IMR-90 (cell line): ENCODE measurements around the gene OTOR. TPM values are rescaled to one million over a fixed set of nuclear protein-coding genes. Genes with fewer than 3 reads are reported as not detected.

Experiments
- ATAC-seq: fragments of 200-7000 bp; cut with Tn5 transposase; 2 replicates; pipeline ENCODE4 v1.9.1; 2020; ENCODE audit warnings: low read depth, mild to moderate bottlenecking, moderate library complexity
- BruUV-seq: library from RNA; stranded (reverse); fragments of 400-500 nt; replicated peaks from 2 replicates; lab custom pipeline; 2021; lab: Mats Ljungman, UMichigan
- CTCF ChIA-PET: fragments of 300-600 bp; formaldehyde crosslinking; extraction: SDS; loops from one replicate; lab custom pipeline; 2021; ENCODE audit warnings: antibody characterized with exemption; lab: Yijun Ruan, JAX
- POLR2A ChIA-PET: fragments of 300-600 bp; sonication (Branson Sonifier 250); formaldehyde crosslinking; loops from one replicate; lab custom pipeline; 2022; ENCODE audit warnings: antibody characterized with exemption; ENCODE audit not compliant: unreplicated experiment; lab: Charles Lee
- DNase-seq: peaks from one replicate; pipeline ENCODE4 v3.0.0; 2013
- H2AFZ ChIP-seq: replicated peaks from 2 replicates; pipeline ENCODE3; 2013; ENCODE audit warnings: low read length, mild to moderate bottlenecking; ENCODE audit not compliant: poor library complexity
- H2AK5ac ChIP-seq: 2 replicates; pipeline ENCODE4 v1.6.1; 2013; ENCODE audit warnings: low read depth, low read length, inconsistent platforms
- H2AK9ac ChIP-seq: replicated peaks from 2 replicates; pipeline ENCODE3; 2013; ENCODE audit warnings: mild to moderate bottlenecking, low read depth, low read length, moderate library complexity; ENCODE audit not compliant: poor library complexity
- H2BK120ac ChIP-seq: 2 replicates; pipeline ENCODE4 v1.6.1; 2013; ENCODE audit warnings: low read depth, low read length, inconsistent platforms
- H2BK15ac ChIP-seq: 3 replicates; pipeline ENCODE4 v1.6.1; 2013; ENCODE audit warnings: low read depth, low read length, inconsistent platforms
- H2BK20ac ChIP-seq: 2 replicates; pipeline ENCODE4 v1.6.1; 2013; ENCODE audit warnings: low read depth, mild to moderate bottlenecking, inconsistent platforms, low read length, moderate library complexity
- H2BK5ac ChIP-seq: 2 replicates; pipeline ENCODE4 v1.6.1; 2013; ENCODE audit warnings: mild to moderate bottlenecking, low read depth, low read length, inconsistent platforms; ENCODE audit not compliant: poor library complexity, severe bottlenecking
- H3K14ac ChIP-seq: replicated peaks from 2 replicates; pipeline ENCODE4 v1.6.1; 2013; ENCODE audit warnings: low read depth, low read length, inconsistent platforms
- H3K18ac ChIP-seq: 2 replicates; pipeline ENCODE4 v1.6.1; 2013; ENCODE audit warnings: low read depth, low read length, control low read depth
- H3K23ac ChIP-seq: 2 replicates; pipeline ENCODE4 v1.6.1; 2013; ENCODE audit warnings: low read depth, low read length, inconsistent platforms
- H3K27ac ChIP-seq: 2 replicates; pipeline ENCODE4 v1.5.1; 2013; ENCODE audit warnings: mild to moderate bottlenecking, control low read depth, low read length; ENCODE audit not compliant: insufficient read depth
- H3K27me3 ChIP-seq: 2 replicates; pipeline ENCODE4 v1.6.1; 2013; ENCODE audit warnings: low read length; ENCODE audit not compliant: control insufficient read depth, insufficient read depth
- H3K36me3 ChIP-seq: 2 replicates; pipeline ENCODE4 v1.6.1; 2013; ENCODE audit warnings: low read length, mixed read lengths; ENCODE audit not compliant: control insufficient read depth, insufficient read depth
- H3K4ac ChIP-seq: 2 replicates; pipeline ENCODE4 v1.6.1; 2013; ENCODE audit warnings: low read depth, low read length, inconsistent platforms
- H3K4me1 ChIP-seq: 2 replicates; pipeline ENCODE4 v1.6.1; 2013; ENCODE audit warnings: low read length, mixed read lengths; ENCODE audit not compliant: control insufficient read depth, insufficient read depth
- H3K4me2 ChIP-seq: 2 replicates; pipeline ENCODE4 v1.6.1; 2013; ENCODE audit warnings: low read depth, mild to moderate bottlenecking, control low read depth, low read length, moderate library complexity
- H3K4me3 ChIP-seq: 2 replicates; pipeline ENCODE4 v1.5.1; 2013; ENCODE audit warnings: low read depth, mild to moderate bottlenecking, control low read depth, low read length, moderate library complexity; ENCODE audit not compliant: insufficient read depth
- H3K56ac ChIP-seq: 2 replicates; pipeline ENCODE4 v1.6.1; 2013; ENCODE audit warnings: low read length, inconsistent platforms; ENCODE audit not compliant: insufficient read depth; ENCODE audit errors: extremely low read depth
- H3K79me1 ChIP-seq, 2 experiments: 2 replicates each; pipeline ENCODE4 v1.6.1; 2013; ENCODE audit warnings: low read length in 2 of 2, inconsistent platforms in 1 of 2, low read depth in 1 of 2
- H3K9ac ChIP-seq: 2 replicates; pipeline ENCODE4 v1.6.1; 2013; ENCODE audit warnings: low read depth, low read length, control low read depth
- H3K9me1 ChIP-seq: 2 replicates; pipeline ENCODE4 v1.6.1; 2013; ENCODE audit warnings: low read length, inconsistent platforms; ENCODE audit not compliant: insufficient read depth
- H3K9me3 ChIP-seq: 2 replicates; pipeline ENCODE4 v1.6.1; 2013; ENCODE audit warnings: low read length; ENCODE audit not compliant: control insufficient read depth, insufficient read depth
- H4K20me1 ChIP-seq: 2 replicates; pipeline ENCODE4 v1.6.1; 2013; ENCODE audit warnings: low read length, inconsistent platforms; ENCODE audit not compliant: insufficient read depth
- H4K5ac ChIP-seq: 2 replicates; pipeline ENCODE4 v1.6.1; 2013; ENCODE audit warnings: mild to moderate bottlenecking, low read depth, low read length, control low read depth
- H4K8ac ChIP-seq, 2 experiments: 2 replicates each; pipeline ENCODE4 v1.6.1; 2013; ENCODE audit warnings: low read depth in 2 of 2, low read length in 2 of 2, control low read depth in 1 of 2, inconsistent platforms in 1 of 2
- H4K91ac ChIP-seq: 2 replicates; pipeline ENCODE4 v1.6.1; 2013; ENCODE audit warnings: low read depth, low read length, inconsistent platforms; ENCODE audit not compliant: insufficient read depth
- BHLHE40 ChIP-seq: fragments of 150-350 bp; IDR thresholded peaks from 2 replicates; pipeline ENCODE4 v1.6.1; 2016; ENCODE audit warnings: mild to moderate bottlenecking, low read depth, low read length
- CEBPB ChIP-seq: IDR thresholded peaks from 2 replicates; pipeline ENCODE4 v1.6.1; 2012; ENCODE audit warnings: low read depth, low read length, improper control_type of control experiment
- CHD1 ChIP-seq: IDR thresholded peaks from 2 replicates; pipeline ENCODE4 v1.6.1; 2012; ENCODE audit warnings: low read depth, low read length, improper control_type of control experiment
- FOS ChIP-seq: fragments of 150-350 bp; IDR thresholded peaks from 2 replicates; pipeline ENCODE4 v1.6.1; 2016; ENCODE audit warnings: low read depth, low read length
- MAFK ChIP-seq: IDR thresholded peaks from 2 replicates; pipeline ENCODE4 v1.6.1; 2012; ENCODE audit warnings: low read depth, low read length, improper control_type of control experiment
- MAZ ChIP-seq: IDR thresholded peaks from 2 replicates; pipeline ENCODE4 v1.6.1; 2012; ENCODE audit warnings: low read depth, mild to moderate bottlenecking, low read length, improper control_type of control experiment, moderate library complexity, borderline replicate concordance
- MXI1 ChIP-seq: IDR thresholded peaks from 2 replicates; pipeline ENCODE4 v1.6.1; 2012; ENCODE audit warnings: low read depth, mild to moderate bottlenecking, low read length, moderate library complexity, borderline replicate concordance
- NFE2L2 ChIP-seq: fragments of 150-350 bp; IDR thresholded peaks from 2 replicates; pipeline ENCODE4 v1.6.1; 2016; ENCODE audit warnings: low read depth, mild to moderate bottlenecking, low read length
- POLR2A ChIP-seq: IDR thresholded peaks from 2 replicates; pipeline ENCODE4 v1.6.1; 2012; ENCODE audit warnings: mild to moderate bottlenecking, low read depth, low read length
- RAD21 ChIP-seq: IDR thresholded peaks from 2 replicates; pipeline ENCODE4 v1.6.1; 2012; ENCODE audit warnings: low read length, improper control_type of control experiment
- RCOR1 ChIP-seq: IDR thresholded peaks from 2 replicates; pipeline ENCODE4 v1.6.1; 2012; ENCODE audit warnings: mild to moderate bottlenecking, low read length, improper control_type of control experiment; ENCODE audit not compliant: insufficient replicate concordance
- RFX5 ChIP-seq: IDR thresholded peaks from 2 replicates; pipeline ENCODE4 v1.8.0; 2012; ENCODE audit warnings: low read depth, mild to moderate bottlenecking, low read length, moderate library complexity
- SMC3 ChIP-seq: fragments of 150-350 bp; IDR thresholded peaks from 2 replicates; pipeline ENCODE4 v1.6.1; 2016; ENCODE audit warnings: low read depth, mild to moderate bottlenecking, antibody characterized with exemption, low read length, moderate library complexity
- WGBS, 2 experiments: methylation state at CpG; one replicate each; pipeline versions ENCODE4 v1.1.5 to v1.1.7; 2013; ENCODE audit warnings: missing lambda C conversion rate in 2 of 2; ENCODE audit not compliant: insufficient read length in 1 of 2; ENCODE audit errors: extremely low coverage in 2 of 2; 5-methylcytosine and 5-hydroxymethylcytosine counted together
- dilution Hi-C: fragments of 300-500 bp; cut with HindIII; formaldehyde crosslinking; loops from one replicate; pipeline ENCODE4 v1.14.3; 2018; ENCODE audit warnings: low sequenced_read_pairs; ENCODE audit not compliant: unreplicated experiment
- in situ Hi-C: fragments of 300-500 bp; cut with MboI; formaldehyde crosslinking; loops from 3 replicates; pipeline ENCODE4 v1.14.3; 2019; ENCODE audit warnings: low sequenced_read_pairs, inconsistent platforms, mixed read lengths
- intact Hi-C: fragments of 100-400 bp; cut with micrococcal nuclease; formaldehyde crosslinking; loops from 2 replicates; pipeline ENCODE4 v1.10.0; 2022
- polyA plus RNA-seq, 3 experiments: library from polyadenylated mRNA; depleted of rRNA; stranded (reverse); fragments of >200 nt; gene quantifications; 2 replicates each; pipeline ENCODE4 v1.2.3, GENCODE V29; 2012; ENCODE audit warnings: low replicate concordance in 1 of 3
- total RNA-seq: library from RNA; depleted of rRNA; stranded (reverse); fragments of >200 nt; gene quantifications from 2 replicates; pipeline ENCODE4 v1.2.3, GENCODE V29; 2012
- TF ChIP-seq, protein P1 (sequence below): fragments of 150-350 bp; IDR thresholded peaks from 2 replicates; pipeline ENCODE4 v1.6.1; 2017; ENCODE audit warnings: mild to moderate bottlenecking, antibody characterized with exemption, low read length, low read depth
- TF ChIP-seq, protein P2 (sequence below): conservative IDR thresholded peaks from 2 replicates; pipeline ENCODE4 v1.5.1; 2012; ENCODE audit warnings: mild to moderate bottlenecking, low read depth, low read length, improper control_type of control experiment
- TF ChIP-seq, protein P3 (sequence below): fragments of 150-350 bp; IDR thresholded peaks from 2 replicates; pipeline ENCODE4 v1.6.1; 2016; ENCODE audit warnings: low read depth, mild to moderate bottlenecking, low read length, moderate library complexity, borderline replicate concordance

Gene OTOR
- total and polyA plus RNA-seq, 2 of the 4 experiments (the other 2 are of a cell fraction), result not detected

DNA sequence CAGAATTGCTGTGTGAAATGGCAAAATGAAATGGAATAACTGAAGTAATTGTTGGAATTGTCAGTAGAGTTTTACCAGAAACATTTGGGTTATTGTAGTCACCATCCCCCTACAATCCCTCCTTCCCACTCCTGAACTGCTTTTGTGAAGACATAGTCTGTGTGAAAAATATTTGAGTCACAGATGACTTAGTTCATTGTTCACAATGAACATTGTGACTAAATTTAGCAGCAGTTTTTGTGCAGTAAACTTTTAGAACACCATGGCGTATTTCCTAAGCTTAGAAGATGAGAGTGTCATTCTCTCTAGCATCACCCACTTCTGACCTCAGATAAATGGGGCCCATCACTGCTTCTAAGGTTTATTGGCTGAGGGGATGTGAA is 11.0 kb downstream of the OTOR start:
- Histone ChIP-seq H3K23ac (no peak overlapping the region), H3K27ac (no peak overlapping the region), H2BK120ac (no peak overlapping the region), H2AFZ (no peak overlapping the region), H3K4me3 (no peak overlapping the region), H4K8ac (no peak overlapping the region), H3K18ac (no peak overlapping the region), H2BK15ac (no peak overlapping the region), H3K9me1 (no peaks in the 10 kb centered on the region), H2BK5ac (no peak overlapping the region), H3K56ac (no peak overlapping the region), H2BK20ac (no peak overlapping the region), H3K79me1 (no peaks in the 10 kb centered on the region), H3K4me2 (no peak overlapping the region), H2AK9ac (no peak overlapping the region), H4K5ac (no peak overlapping the region), H4K20me1 (no peaks in the 10 kb centered on the region), H3K14ac (no peak overlapping the region), H3K4me1 (no peaks in the 10 kb centered on the region), H3K9ac (no peak overlapping the region), H4K91ac (no peak overlapping the region), H3K27me3 (peaks cover 2% of the 10 kb centered on the region), H3K9me3 (no peaks in the 10 kb centered on the region), H2AK5ac (no peak overlapping the region), H3K4ac (no peak overlapping the region), H3K36me3 (no peaks in the 10 kb centered on the region)
- dilution Hi-C loops, result no loop called here
- WGBS, 2 experiments, result no CpG with 5 or more reads among the region's 1 CpG
- TF ChIP-seq, protein P1, sequence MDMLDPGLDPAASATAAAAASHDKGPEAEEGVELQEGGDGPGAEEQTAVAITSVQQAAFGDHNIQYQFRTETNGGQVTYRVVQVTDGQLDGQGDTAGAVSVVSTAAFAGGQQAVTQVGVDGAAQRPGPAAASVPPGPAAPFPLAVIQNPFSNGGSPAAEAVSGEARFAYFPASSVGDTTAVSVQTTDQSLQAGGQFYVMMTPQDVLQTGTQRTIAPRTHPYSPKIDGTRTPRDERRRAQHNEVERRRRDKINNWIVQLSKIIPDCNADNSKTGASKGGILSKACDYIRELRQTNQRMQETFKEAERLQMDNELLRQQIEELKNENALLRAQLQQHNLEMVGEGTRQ, result no peak
- TF ChIP-seq MAFK (no peak), NFE2L2 (no peak), FOS (no peak), RFX5 (no peak), SMC3 (no peak), MAZ (no peak), BHLHE40 (no peak), POLR2A (no peak), RAD21 (no peak), MXI1 (no peak), CHD1 (no peak), RCOR1 (no peak), CEBPB (no peak)
- TF ChIP-seq, protein P2, sequence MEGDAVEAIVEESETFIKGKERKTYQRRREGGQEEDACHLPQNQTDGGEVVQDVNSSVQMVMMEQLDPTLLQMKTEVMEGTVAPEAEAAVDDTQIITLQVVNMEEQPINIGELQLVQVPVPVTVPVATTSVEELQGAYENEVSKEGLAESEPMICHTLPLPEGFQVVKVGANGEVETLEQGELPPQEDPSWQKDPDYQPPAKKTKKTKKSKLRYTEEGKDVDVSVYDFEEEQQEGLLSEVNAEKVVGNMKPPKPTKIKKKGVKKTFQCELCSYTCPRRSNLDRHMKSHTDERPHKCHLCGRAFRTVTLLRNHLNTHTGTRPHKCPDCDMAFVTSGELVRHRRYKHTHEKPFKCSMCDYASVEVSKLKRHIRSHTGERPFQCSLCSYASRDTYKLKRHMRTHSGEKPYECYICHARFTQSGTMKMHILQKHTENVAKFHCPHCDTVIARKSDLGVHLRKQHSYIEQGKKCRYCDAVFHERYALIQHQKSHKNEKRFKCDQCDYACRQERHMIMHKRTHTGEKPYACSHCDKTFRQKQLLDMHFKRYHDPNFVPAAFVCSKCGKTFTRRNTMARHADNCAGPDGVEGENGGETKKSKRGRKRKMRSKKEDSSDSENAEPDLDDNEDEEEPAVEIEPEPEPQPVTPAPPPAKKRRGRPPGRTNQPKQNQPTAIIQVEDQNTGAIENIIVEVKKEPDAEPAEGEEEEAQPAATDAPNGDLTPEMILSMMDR, result no peak
- TF ChIP-seq, protein P3, sequence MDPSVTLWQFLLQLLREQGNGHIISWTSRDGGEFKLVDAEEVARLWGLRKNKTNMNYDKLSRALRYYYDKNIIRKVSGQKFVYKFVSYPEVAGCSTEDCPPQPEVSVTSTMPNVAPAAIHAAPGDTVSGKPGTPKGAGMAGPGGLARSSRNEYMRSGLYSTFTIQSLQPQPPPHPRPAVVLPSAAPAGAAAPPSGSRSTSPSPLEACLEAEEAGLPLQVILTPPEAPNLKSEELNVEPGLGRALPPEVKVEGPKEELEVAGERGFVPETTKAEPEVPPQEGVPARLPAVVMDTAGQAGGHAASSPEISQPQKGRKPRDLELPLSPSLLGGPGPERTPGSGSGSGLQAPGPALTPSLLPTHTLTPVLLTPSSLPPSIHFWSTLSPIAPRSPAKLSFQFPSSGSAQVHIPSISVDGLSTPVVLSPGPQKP, result no peak
- in situ Hi-C loops, result no loop called here
- no TSS peak for BruUV-seq
- intact Hi-C loops, result no loop called here
- CTCF ChIA-PET, result no interaction called here
- POLR2A ChIA-PET, result no interaction called here
- no peak for DNase-seq
- ATAC-seq, result no peak
